Effector memory CD4-positive, alpha-beta T cell (primary cell): ENCODE results near the gene CAPZA3.
"Not testable (repeated sequence)": the region's sequence is repeated elsewhere in the genome, so short reads cannot be mapped to it uniquely, and the experiment has no call there.

ENCODE experiments used
- DNase-seq, 3 donors: peaks; one replicate each; pipeline ENCODE4 v3.0.0-alpha.2; 2020
- H3K27ac ChIP-seq: 2 replicates; pipeline ENCODE4 v1.7.0; 2013; ENCODE audit warnings: mild to moderate bottlenecking, low read length, moderate library complexity; ENCODE audit not compliant: insufficient read depth, poor library complexity, severe bottlenecking
- H3K27me3 ChIP-seq: replicated peaks from 2 replicates; pipeline ENCODE4 v1.7.0; 2013; ENCODE audit warnings: mild to moderate bottlenecking, low read length; ENCODE audit not compliant: insufficient read depth, control insufficient read depth, poor library complexity, severe bottlenecking
- H3K36me3 ChIP-seq: 2 replicates; pipeline ENCODE4 v1.7.0; 2013; ENCODE audit warnings: mild to moderate bottlenecking, low read length, moderate library complexity; ENCODE audit not compliant: control insufficient read depth, insufficient read depth
- H3K4me1 ChIP-seq: 2 replicates; pipeline ENCODE4 v1.7.0; 2013; ENCODE audit warnings: low read length, mild to moderate bottlenecking; ENCODE audit not compliant: control insufficient read depth, insufficient read depth, poor library complexity, severe bottlenecking
- H3K4me3 ChIP-seq: 2 replicates; pipeline ENCODE4 v1.7.0; 2013; ENCODE audit warnings: low read length, low read depth, mild to moderate bottlenecking; ENCODE audit not compliant: insufficient read depth, poor library complexity, severe bottlenecking
- H3K9me3 ChIP-seq: 2 replicates; pipeline ENCODE4 v1.7.0; 2013; ENCODE audit warnings: mild to moderate bottlenecking, low read length, moderate library complexity; ENCODE audit not compliant: control insufficient read depth
- total RNA-seq, 3 donors: gene quantifications; one replicate each; lab custom pipeline; 2026; lab: John Stamatoyannopoulos, UW

Gene CAPZA3
- total RNA-seq = 0 reads per million in 3 donors

GRCh38 chr12:18737819-18738218 is at the start of gene CAPZA3, which contains the start of gene PLCZ1:
Gene CAPZA3 (plus strand): TSS chr12:18738119. CDS start chr12:18738269, 150 bp downstream.
Gene PLCZ1 (minus strand): TSS chr12:18738012. CDS start chr12:18737371, 641 bp downstream.
- Histone ChIP-seq H3K4me3 (no peak within 1 kb of the TSS), H3K9me3 (no peaks in the 10 kb centered on the region), H3K27me3 (no peaks in the 10 kb centered on the region), H3K4me1 (no peaks in the 10 kb centered on the region), H3K36me3 (no peaks in the 10 kb centered on the region), H3K27ac (no peak within 1 kb of the TSS)
- no peak for DNase-seq

GRCh38 chr12:18689771-18690170 is 48.1 kb upstream of the CAPZA3 start:
- Histone ChIP-seq H3K9me3 (no peaks in the 10 kb centered on the region), H3K4me3 (no peak overlapping the region), H3K36me3 (no peaks in the 10 kb centered on the region), H3K27me3 (no peaks in the 10 kb centered on the region), H3K27ac (no peak overlapping the region), H3K4me1 (no peaks in the 10 kb centered on the region)
- no peak for DNase-seq

- no peak overlapping the region for H3K27ac ChIP-seq
- H3K4me1 ChIP-seq = no peaks in the 10 kb centered on the region
- H3K36me3 ChIP-seq = no peaks in the 10 kb centered on the region
- H3K27me3 ChIP-seq = no peaks in the 10 kb centered on the region
- no peak overlapping the region for H3K4me3 ChIP-seq
- no peaks in the 10 kb centered on the region for H3K9me3 ChIP-seq
- DNase-seq = no peak
Measured at GRCh38 chr12:18690653-18691052, 47.3 kb upstream of the CAPZA3 start.

GRCh38 chr12:18693986-18694385 is 43.9 kb upstream of the CAPZA3 start:
- not testable (repeated sequence) for H3K27ac ChIP-seq, H3K9me3 ChIP-seq, H3K27me3 ChIP-seq, DNase-seq, H3K4me3 ChIP-seq, H3K4me1 ChIP-seq, H3K36me3 ChIP-seq

GRCh38 chr12:18696971-18697602 is 40.8 kb upstream of the CAPZA3 start:
- no peak overlapping the region for H3K4me3 ChIP-seq

GRCh38 chr12:18700271-18700670 is 37.6 kb upstream of the CAPZA3 start:
- H3K27me3 ChIP-seq = no peaks in the 10 kb centered on the region
- H3K27ac ChIP-seq = no peak overlapping the region
- no peaks in the 10 kb centered on the region for H3K36me3 ChIP-seq
- H3K4me3 ChIP-seq = no peak overlapping the region
- DNase-seq = no peak
- H3K4me1 ChIP-seq = no peaks in the 10 kb centered on the region
- no peaks in the 10 kb centered on the region for H3K9me3 ChIP-seq

More at GRCh38 chr12:18696971-18697602, 40.8 kb upstream of the CAPZA3 start:
- H3K4me1 ChIP-seq = no peaks in the 10 kb centered on the region
- no peak overlapping the region for H3K27ac ChIP-seq
- no peak for DNase-seq
- H3K36me3 ChIP-seq = no peaks in the 10 kb centered on the region
- H3K9me3 ChIP-seq = no peaks in the 10 kb centered on the region
- no peaks in the 10 kb centered on the region for H3K27me3 ChIP-seq

GRCh38 chr12:18703321-18703720 is 34.6 kb upstream of the CAPZA3 start:
- Histone ChIP-seq H3K27me3 (no peaks in the 10 kb centered on the region), H3K36me3 (no peaks in the 10 kb centered on the region), H3K4me3 (no peak overlapping the region), H3K9me3 (no peaks in the 10 kb centered on the region), H3K27ac (no peak overlapping the region), H3K4me1 (no peaks in the 10 kb centered on the region)
- DNase-seq = no peak

- H3K36me3 ChIP-seq = no peaks in the 10 kb centered on the region
- no peaks in the 10 kb centered on the region for H3K4me1 ChIP-seq
- no peak overlapping the region for H3K27ac ChIP-seq
- DNase-seq = no peak
- H3K27me3 ChIP-seq = no peaks in the 10 kb centered on the region
- H3K9me3 ChIP-seq = no peaks in the 10 kb centered on the region
- H3K4me3 ChIP-seq = no peak overlapping the region
Measured at GRCh38 chr12:18703911-18704310, 34.0 kb upstream of the CAPZA3 start.

GRCh38 chr12:18706798-18707197 is 31.1 kb upstream of the CAPZA3 start:
- no peaks in the 10 kb centered on the region for H3K4me1 ChIP-seq
- no peak overlapping the region for H3K4me3 ChIP-seq
- H3K27ac ChIP-seq = no peak overlapping the region
- H3K36me3 ChIP-seq = no peaks in the 10 kb centered on the region
- no peaks in the 10 kb centered on the region for H3K27me3 ChIP-seq
- H3K9me3 ChIP-seq = no peaks in the 10 kb centered on the region
- DNase-seq = no peak

GRCh38 chr12:18716236-18716635 is 21.7 kb upstream of the CAPZA3 start:
- H3K27me3 ChIP-seq = no peaks in the 10 kb centered on the region
- no peaks in the 10 kb centered on the region for H3K9me3 ChIP-seq
- no peaks in the 10 kb centered on the region for H3K36me3 ChIP-seq
- H3K27ac ChIP-seq = no peak overlapping the region
- DNase-seq = no peak
- H3K4me1 ChIP-seq = no peaks in the 10 kb centered on the region
- H3K4me3 ChIP-seq = no peak overlapping the region
